Measurements from ENCODE around the gene CTNNB1.

Gene CTNNB1

DNA sequence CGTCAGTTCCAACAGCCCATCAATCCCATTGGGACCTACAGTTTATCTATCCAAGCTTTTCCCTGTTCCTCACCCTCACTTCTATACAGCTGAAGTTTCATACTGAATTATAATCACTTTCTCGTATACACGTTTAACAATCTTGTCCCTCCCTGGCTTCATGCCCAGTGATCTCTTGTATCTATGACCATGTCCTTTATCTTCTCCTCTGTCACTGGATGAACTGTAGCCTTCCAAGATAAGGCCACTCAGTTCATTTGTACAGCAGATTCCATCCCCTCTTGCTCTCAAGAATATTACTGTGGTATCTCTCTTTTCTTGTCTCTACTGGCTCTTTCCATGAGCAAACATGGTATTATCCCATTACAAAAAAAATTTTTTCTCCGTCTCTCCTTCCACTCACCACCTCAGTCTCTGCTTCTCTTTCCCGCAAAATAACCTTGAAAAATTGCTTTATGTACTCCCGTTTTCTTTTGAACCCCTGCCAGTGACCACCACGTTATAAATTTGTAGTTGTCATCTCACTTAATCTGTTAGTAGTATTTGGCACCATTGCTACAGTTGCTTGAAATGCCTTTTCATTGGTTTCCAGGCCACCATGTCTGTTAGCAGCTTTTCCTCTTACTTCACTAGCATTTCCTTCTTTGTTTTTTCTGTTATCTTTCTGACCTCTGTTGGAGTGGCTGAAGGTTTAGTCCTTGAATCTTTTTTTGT is 9.4 kb downstream of the CTNNB1 start:
- Histone ChIP-seq H3K4me3 (replicated peaks; ENCODE audit: insufficient read depth, low read length) (no peak overlapping the region), H3K27ac (replicated peaks) (no peak overlapping the region), H3K27me3 (ENCODE audit: insufficient read depth, poor library complexity, severe bottlenecking) (no peaks in the 10 kb centered on the region)
- TF ChIP-seq GABPA (IDR thresholded peaks at IDR 0.05; ENCODE audit: low read depth) (no peak), POLR2AphosphoS5 (IDR thresholded peaks at IDR 0.05; ENCODE audit: low read depth) (no peak), SPI1 (IDR thresholded peaks at IDR 0.05; ENCODE audit: borderline replicate concordance, low read depth) (no peak)
- TF ChIP-seq, protein P1, sequence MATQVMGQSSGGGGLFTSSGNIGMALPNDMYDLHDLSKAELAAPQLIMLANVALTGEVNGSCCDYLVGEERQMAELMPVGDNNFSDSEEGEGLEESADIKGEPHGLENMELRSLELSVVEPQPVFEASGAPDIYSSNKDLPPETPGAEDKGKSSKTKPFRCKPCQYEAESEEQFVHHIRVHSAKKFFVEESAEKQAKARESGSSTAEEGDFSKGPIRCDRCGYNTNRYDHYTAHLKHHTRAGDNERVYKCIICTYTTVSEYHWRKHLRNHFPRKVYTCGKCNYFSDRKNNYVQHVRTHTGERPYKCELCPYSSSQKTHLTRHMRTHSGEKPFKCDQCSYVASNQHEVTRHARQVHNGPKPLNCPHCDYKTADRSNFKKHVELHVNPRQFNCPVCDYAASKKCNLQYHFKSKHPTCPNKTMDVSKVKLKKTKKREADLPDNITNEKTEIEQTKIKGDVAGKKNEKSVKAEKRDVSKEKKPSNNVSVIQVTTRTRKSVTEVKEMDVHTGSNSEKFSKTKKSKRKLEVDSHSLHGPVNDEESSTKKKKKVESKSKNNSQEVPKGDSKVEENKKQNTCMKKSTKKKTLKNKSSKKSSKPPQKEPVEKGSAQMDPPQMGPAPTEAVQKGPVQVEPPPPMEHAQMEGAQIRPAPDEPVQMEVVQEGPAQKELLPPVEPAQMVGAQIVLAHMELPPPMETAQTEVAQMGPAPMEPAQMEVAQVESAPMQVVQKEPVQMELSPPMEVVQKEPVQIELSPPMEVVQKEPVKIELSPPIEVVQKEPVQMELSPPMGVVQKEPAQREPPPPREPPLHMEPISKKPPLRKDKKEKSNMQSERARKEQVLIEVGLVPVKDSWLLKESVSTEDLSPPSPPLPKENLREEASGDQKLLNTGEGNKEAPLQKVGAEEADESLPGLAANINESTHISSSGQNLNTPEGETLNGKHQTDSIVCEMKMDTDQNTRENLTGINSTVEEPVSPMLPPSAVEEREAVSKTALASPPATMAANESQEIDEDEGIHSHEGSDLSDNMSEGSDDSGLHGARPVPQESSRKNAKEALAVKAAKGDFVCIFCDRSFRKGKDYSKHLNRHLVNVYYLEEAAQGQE (IDR thresholded peaks at IDR 0.05; ENCODE audit: insufficient replicate concordance, low read depth): no peak
- TF ChIP-seq, protein P2, sequence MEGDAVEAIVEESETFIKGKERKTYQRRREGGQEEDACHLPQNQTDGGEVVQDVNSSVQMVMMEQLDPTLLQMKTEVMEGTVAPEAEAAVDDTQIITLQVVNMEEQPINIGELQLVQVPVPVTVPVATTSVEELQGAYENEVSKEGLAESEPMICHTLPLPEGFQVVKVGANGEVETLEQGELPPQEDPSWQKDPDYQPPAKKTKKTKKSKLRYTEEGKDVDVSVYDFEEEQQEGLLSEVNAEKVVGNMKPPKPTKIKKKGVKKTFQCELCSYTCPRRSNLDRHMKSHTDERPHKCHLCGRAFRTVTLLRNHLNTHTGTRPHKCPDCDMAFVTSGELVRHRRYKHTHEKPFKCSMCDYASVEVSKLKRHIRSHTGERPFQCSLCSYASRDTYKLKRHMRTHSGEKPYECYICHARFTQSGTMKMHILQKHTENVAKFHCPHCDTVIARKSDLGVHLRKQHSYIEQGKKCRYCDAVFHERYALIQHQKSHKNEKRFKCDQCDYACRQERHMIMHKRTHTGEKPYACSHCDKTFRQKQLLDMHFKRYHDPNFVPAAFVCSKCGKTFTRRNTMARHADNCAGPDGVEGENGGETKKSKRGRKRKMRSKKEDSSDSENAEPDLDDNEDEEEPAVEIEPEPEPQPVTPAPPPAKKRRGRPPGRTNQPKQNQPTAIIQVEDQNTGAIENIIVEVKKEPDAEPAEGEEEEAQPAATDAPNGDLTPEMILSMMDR (IDR thresholded peaks at IDR 0.05; ENCODE audit: insufficient read depth, low read length): no peak
- no peak for DNase-seq (ENCODE audit: low read depth in 1 of 2, low spot score in 1 of 2)

DNA sequence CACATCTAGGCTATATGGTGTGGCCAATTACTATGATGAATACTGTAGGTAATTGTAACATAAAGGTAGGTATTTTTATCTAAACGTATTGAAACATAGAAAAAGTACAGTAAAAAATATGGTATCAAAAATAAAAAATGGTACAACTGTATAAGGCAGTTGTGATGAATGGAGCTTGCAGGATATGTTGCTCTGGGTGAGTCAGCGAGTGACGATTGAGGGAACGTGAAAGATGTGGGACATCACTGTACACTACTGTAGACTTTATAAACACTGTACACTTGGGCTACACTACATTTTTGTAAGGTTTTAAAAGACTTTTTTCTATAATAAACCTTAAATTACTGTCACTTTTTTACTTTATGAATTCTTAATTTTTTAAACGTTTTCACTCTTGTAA is 10.3 kb downstream of the CTNNB1 start:
- Histone ChIP-seq H3K27ac (replicated peaks) (no peak overlapping the region), H3K27me3 (ENCODE audit: insufficient read depth, poor library complexity, severe bottlenecking) (no peaks in the 10 kb centered on the region), H3K4me3 (replicated peaks; ENCODE audit: insufficient read depth, low read length) (no peak overlapping the region)
- TF ChIP-seq, protein P2 (IDR thresholded peaks at IDR 0.05; ENCODE audit: insufficient read depth, low read length): no peak
- TF ChIP-seq, protein P1 (IDR thresholded peaks at IDR 0.05; ENCODE audit: insufficient replicate concordance, low read depth): no peak
- no peak for TF ChIP-seq POLR2AphosphoS5 (IDR thresholded peaks at IDR 0.05; ENCODE audit: low read depth)
- TF ChIP-seq GABPA (IDR thresholded peaks at IDR 0.05; ENCODE audit: low read depth): no peak
- TF ChIP-seq SPI1 (IDR thresholded peaks at IDR 0.05; ENCODE audit: borderline replicate concordance, low read depth): no peak
- no peak for DNase-seq (ENCODE audit: low read depth in 1 of 2, low spot score in 1 of 2)

DNA sequence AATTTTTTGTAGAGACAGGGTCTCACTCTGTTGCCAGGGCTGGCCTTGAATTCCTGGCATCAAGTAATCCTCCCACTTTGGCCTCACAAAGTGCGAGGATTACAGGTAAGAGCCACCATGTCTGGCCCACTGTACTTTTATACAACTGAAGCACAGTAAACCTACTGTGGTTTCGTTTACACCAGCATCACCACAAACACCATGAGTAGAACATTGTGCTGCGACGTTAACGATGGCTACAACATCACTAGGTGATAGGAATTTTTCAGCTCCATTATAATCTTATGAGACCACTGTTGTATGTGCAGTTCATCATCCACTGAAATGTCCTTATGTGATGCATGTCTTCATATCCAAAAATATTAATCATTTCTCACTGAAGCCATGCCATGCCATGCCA is 11.7 kb downstream of the CTNNB1 start:
- no peak overlapping the region for H3K27ac ChIP-seq (replicated peaks)
- no peak for DNase-seq (ENCODE audit: low read depth in 1 of 2, low spot score in 1 of 2)
- TF ChIP-seq, protein P2 (IDR thresholded peaks at IDR 0.05; ENCODE audit: insufficient read depth, low read length): no peak
- TF ChIP-seq SPI1 (IDR thresholded peaks at IDR 0.05; ENCODE audit: borderline replicate concordance, low read depth) (no peak), POLR2AphosphoS5 (IDR thresholded peaks at IDR 0.05; ENCODE audit: low read depth) (no peak), GABPA (IDR thresholded peaks at IDR 0.05; ENCODE audit: low read depth) (no peak)
- TF ChIP-seq, protein P1 (IDR thresholded peaks at IDR 0.05; ENCODE audit: insufficient replicate concordance, low read depth): no peak
- H3K27me3 ChIP-seq (ENCODE audit: insufficient read depth, poor library complexity, severe bottlenecking): no peaks in the 10 kb centered on the region
- no peak overlapping the region for H3K4me3 ChIP-seq (replicated peaks; ENCODE audit: insufficient read depth, low read length)
